HL-60 (cell line): ENCODE results near the gene CTNND1.

Experiments used
- DNase-seq, 2 experiments: peaks; one replicate each; pipeline ENCODE4 v3.0.0-alpha.2; 2010 to 2020; ENCODE audit warnings: low read depth in 1 of 2, low spot score in 1 of 2
- H3K27ac ChIP-seq: fragments of 250-450 bp; sonication (Bioruptor Pico); replicated peaks from 2 replicates; pipeline ENCODE4 v1.5.1; 2020; ENCODE audit warnings: mild to moderate bottlenecking, moderate library complexity
- H3K27me3 ChIP-seq: fragments of 250-450 bp; sonication (Bioruptor Pico); 2 replicates; pipeline ENCODE4 v1.5.1; 2021; ENCODE audit warnings: mild to moderate bottlenecking, moderate library complexity; ENCODE audit not compliant: insufficient read depth, poor library complexity, severe bottlenecking
- H3K4me3 ChIP-seq: replicated peaks from 2 replicates; pipeline ENCODE4 v1.5.1; 2011; ENCODE audit warnings: mild to moderate bottlenecking, control low read depth, low read length; ENCODE audit not compliant: insufficient read depth
- GABPA ChIP-seq: IDR thresholded peaks from 2 replicates; pipeline ENCODE4 v1.6.1; 2012; ENCODE audit warnings: low read depth
- POLR2AphosphoS5 ChIP-seq: IDR thresholded peaks from 2 replicates; pipeline ENCODE4 v1.6.1; 2012; ENCODE audit warnings: low read depth
- SPI1 ChIP-seq: IDR thresholded peaks from 2 replicates; pipeline ENCODE4 v1.6.1; 2012; ENCODE audit warnings: low read depth, mild to moderate bottlenecking, borderline replicate concordance
- TF ChIP-seq, protein P1 (sequence below): IDR thresholded peaks from 2 replicates; pipeline ENCODE4 v1.6.1; 2012; ENCODE audit warnings: low read depth; ENCODE audit not compliant: insufficient replicate concordance
- TF ChIP-seq, protein P2 (sequence below): IDR thresholded peaks from one replicate; pipeline ENCODE4 v1.5.1; 2011; ENCODE audit warnings: low read length, control low read depth, inconsistent platforms; ENCODE audit not compliant: insufficient read depth

Gene CTNND1

DNA sequence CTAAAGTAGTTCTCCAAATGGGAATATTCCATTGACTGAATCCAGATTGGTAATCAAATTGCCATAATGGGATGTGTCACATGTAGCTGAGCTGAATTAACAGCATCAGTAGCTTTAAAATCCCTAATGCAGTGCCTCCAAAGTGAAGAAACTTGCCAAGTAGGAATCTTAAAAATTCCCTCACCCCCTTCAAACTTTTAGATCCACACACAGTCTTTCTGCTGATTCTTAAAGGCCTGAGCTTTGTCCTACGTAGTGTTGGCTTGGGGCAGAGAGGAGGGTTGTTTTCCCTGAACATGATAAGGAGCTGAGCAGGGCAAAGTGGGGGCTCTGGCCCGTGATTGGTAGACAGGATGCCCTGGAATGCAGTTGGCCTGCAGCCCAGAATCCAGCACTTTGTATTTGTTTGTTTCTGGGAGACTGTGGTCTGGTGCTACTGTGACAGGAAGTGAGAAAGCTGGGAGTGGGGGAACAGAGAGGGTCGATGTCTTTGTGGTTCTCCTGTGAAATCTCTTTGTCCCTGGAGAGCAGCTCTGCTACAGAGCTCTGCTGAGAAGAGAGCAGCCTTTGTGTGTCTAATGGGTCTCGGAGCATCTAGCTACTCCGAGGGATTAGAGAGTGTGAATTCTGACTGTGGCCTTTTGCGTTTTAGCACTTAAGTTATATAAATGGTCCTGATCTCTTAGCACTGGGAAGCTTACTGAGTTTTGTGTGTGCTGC lies 16.9 kb downstream of the CTNND1 start:
- H3K4me3 ChIP-seq: no peak overlapping the region
- no peak for TF ChIP-seq POLR2AphosphoS5

DNA sequence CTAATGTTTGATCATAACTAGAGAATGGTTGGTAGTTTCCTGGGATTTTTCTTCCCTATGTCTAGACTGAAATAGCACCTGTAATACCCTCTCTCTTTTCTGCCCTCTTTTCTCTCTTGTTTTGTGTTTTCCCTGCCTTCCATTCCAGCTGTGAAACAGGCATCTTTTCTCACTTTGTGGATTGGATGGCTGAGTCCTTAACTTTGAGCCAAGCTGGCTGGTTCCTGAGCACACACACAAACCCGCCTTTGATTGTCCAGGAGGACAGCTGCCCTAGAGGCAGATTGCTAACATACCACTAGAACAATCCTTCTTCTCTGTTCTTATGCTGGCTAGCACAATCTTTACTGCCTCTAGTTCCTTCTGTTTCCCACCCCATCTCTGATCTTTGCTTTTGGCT lies 17.7 kb downstream of the CTNND1 start:
- Histone ChIP-seq H3K4me3 (no peak overlapping the region), H3K27me3 (no peaks in the 10 kb centered on the region), H3K27ac (no peak overlapping the region)
- TF ChIP-seq SPI1: no peak
- DNase-seq: no peak

More for the DNA sequence above, 16.9 kb downstream of the CTNND1 start:
- H3K27ac ChIP-seq: no peak overlapping the region
- no peaks in the 10 kb centered on the region for H3K27me3 ChIP-seq
- DNase-seq: no peak

DNA sequence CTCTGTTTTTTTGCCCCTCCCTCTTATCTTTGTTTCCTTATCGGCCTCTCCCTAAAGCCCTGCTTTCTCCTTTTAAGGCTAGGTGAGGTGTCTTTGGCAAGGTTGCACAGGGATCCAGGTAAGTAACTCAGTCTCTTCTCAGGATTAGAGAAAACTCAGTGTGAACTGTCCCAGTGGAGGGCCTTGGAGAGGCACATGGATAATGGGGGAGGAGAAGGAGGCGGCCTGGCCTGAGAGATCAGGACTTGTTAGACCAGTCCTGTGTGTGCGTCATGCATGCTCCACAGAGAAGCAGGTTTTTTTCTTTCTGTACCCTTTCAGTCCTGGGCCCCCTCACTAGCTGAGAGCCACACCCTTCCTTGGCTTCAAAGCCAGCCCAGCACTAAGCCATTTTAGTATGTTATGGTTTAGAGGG lies 19.9 kb downstream of the CTNND1 start:
- no peak for TF ChIP-seq SPI1
- no peak for TF ChIP-seq POLR2AphosphoS5
- no peak for TF ChIP-seq GABPA
- TF ChIP-seq, protein P1, sequence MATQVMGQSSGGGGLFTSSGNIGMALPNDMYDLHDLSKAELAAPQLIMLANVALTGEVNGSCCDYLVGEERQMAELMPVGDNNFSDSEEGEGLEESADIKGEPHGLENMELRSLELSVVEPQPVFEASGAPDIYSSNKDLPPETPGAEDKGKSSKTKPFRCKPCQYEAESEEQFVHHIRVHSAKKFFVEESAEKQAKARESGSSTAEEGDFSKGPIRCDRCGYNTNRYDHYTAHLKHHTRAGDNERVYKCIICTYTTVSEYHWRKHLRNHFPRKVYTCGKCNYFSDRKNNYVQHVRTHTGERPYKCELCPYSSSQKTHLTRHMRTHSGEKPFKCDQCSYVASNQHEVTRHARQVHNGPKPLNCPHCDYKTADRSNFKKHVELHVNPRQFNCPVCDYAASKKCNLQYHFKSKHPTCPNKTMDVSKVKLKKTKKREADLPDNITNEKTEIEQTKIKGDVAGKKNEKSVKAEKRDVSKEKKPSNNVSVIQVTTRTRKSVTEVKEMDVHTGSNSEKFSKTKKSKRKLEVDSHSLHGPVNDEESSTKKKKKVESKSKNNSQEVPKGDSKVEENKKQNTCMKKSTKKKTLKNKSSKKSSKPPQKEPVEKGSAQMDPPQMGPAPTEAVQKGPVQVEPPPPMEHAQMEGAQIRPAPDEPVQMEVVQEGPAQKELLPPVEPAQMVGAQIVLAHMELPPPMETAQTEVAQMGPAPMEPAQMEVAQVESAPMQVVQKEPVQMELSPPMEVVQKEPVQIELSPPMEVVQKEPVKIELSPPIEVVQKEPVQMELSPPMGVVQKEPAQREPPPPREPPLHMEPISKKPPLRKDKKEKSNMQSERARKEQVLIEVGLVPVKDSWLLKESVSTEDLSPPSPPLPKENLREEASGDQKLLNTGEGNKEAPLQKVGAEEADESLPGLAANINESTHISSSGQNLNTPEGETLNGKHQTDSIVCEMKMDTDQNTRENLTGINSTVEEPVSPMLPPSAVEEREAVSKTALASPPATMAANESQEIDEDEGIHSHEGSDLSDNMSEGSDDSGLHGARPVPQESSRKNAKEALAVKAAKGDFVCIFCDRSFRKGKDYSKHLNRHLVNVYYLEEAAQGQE: no peak
- TF ChIP-seq, protein P2, sequence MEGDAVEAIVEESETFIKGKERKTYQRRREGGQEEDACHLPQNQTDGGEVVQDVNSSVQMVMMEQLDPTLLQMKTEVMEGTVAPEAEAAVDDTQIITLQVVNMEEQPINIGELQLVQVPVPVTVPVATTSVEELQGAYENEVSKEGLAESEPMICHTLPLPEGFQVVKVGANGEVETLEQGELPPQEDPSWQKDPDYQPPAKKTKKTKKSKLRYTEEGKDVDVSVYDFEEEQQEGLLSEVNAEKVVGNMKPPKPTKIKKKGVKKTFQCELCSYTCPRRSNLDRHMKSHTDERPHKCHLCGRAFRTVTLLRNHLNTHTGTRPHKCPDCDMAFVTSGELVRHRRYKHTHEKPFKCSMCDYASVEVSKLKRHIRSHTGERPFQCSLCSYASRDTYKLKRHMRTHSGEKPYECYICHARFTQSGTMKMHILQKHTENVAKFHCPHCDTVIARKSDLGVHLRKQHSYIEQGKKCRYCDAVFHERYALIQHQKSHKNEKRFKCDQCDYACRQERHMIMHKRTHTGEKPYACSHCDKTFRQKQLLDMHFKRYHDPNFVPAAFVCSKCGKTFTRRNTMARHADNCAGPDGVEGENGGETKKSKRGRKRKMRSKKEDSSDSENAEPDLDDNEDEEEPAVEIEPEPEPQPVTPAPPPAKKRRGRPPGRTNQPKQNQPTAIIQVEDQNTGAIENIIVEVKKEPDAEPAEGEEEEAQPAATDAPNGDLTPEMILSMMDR: no peak

GRCh38 chr11:57785072-57785471 lies 23.5 kb downstream of the CTNND1 start:
- Histone ChIP-seq H3K27ac (no peak overlapping the region), H3K4me3 (no peak overlapping the region), H3K27me3 (no peaks in the 10 kb centered on the region)
- TF ChIP-seq POLR2AphosphoS5 (no peak), SPI1 (no peak), GABPA (no peak)
- TF ChIP-seq, protein P1: no peak
- TF ChIP-seq, protein P2: no peak
- DNase-seq: no peak

More for the DNA sequence above, 19.9 kb downstream of the CTNND1 start:
- Histone ChIP-seq H3K27me3 (no peaks in the 10 kb centered on the region), H3K4me3 (no peak overlapping the region), H3K27ac (no peak overlapping the region)
- no peak for DNase-seq

DNA sequence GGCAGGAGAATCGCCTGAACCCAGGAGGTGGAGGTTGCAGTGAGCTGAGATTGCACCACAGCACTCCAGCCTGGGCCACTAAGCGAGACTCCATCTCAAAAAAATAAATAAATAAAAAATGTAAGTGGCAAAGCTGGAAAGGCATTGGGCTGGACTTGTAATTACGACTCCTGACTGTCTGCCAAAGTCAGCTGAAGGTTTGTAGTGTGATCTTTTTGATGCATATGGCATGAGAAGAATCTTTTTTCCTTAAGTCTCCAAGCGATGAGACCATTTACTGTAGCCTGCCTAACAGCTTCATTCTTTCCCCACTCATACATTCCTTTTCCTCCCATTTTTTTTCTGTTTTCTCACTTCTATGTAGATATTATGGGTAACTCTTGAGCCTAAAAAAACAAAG lies 24.8 kb downstream of the CTNND1 start:
- H3K27ac ChIP-seq: no peak overlapping the region
- TF ChIP-seq, protein P2: no peak
- no peak for TF ChIP-seq GABPA
- TF ChIP-seq, protein P1: no peak
- no peak for TF ChIP-seq SPI1
- TF ChIP-seq POLR2AphosphoS5: no peak

More for the DNA sequence above, 24.8 kb downstream of the CTNND1 start:
- no peak overlapping the region for H3K4me3 ChIP-seq
- no peaks in the 10 kb centered on the region for H3K27me3 ChIP-seq
- no peak for DNase-seq
